GM18507 (cell line): ENCODE measurements around the gene TBPL2.

Experiments
- DNase-seq: peaks from one replicate; pipeline ENCODE4 v3.0.0; 2011; ENCODE audit warnings: low read depth; ENCODE audit not compliant: insufficient read length; ENCODE audit errors: extremely low spot score
- FAIRE-seq: peaks from 2 replicates; lab custom pipeline; 2011; peaks lifted over from hg19 to GRCh38; lab: Jason Lieb, UNC

TBPL2 gene

GRCh38 chr14:55373784-55374705 lies 66.4 kb downstream of the TBPL2 start:
- no peak for DNase-seq
- peak; percentile 66 for FAIRE-seq

- FAIRE-seq = no peak
- DNase-seq = no peak
Observed at GRCh38 chr14:55372825-55373224, 67.6 kb downstream of the TBPL2 start.

- FAIRE-seq (no peak), DNase-seq (no peak)
Observed at GRCh38 chr14:55372423-55372822, 68.0 kb downstream of the TBPL2 start.

GRCh38 chr14:55370883-55371455 lies 69.4 kb downstream of the TBPL2 start:
- no peak for FAIRE-seq
- DNase-seq = no peak

GRCh38 chr14:55366271-55366670 lies 74.1 kb downstream of the TBPL2 start:
- FAIRE-seq (no peak), DNase-seq (no peak)
